Measurements from ENCODE around the gene CBFA2T2.

GRCh38 chr20:33518071-33518470, 28.2 kb downstream of the CBFA2T2 start:
- TF ChIP-seq MXI1 (IDR thresholded peaks at IDR 0.05; ENCODE audit: borderline replicate concordance, low read depth, low read length) (no peak), POLR2A (IDR thresholded peaks at IDR 0.05; ENCODE audit: low read depth, low read length) (no peak), RCOR1 (IDR thresholded peaks at IDR 0.05; ENCODE audit: insufficient replicate concordance, low read length) (no peak), RAD21 (IDR thresholded peaks at IDR 0.05; ENCODE audit: low read length) (no peak), MAFK (IDR thresholded peaks at IDR 0.05; ENCODE audit: low read depth, low read length) (no peak), CHD1 (IDR thresholded peaks at IDR 0.05; ENCODE audit: low read depth, low read length) (no peak)
- TF ChIP-seq, protein P1, sequence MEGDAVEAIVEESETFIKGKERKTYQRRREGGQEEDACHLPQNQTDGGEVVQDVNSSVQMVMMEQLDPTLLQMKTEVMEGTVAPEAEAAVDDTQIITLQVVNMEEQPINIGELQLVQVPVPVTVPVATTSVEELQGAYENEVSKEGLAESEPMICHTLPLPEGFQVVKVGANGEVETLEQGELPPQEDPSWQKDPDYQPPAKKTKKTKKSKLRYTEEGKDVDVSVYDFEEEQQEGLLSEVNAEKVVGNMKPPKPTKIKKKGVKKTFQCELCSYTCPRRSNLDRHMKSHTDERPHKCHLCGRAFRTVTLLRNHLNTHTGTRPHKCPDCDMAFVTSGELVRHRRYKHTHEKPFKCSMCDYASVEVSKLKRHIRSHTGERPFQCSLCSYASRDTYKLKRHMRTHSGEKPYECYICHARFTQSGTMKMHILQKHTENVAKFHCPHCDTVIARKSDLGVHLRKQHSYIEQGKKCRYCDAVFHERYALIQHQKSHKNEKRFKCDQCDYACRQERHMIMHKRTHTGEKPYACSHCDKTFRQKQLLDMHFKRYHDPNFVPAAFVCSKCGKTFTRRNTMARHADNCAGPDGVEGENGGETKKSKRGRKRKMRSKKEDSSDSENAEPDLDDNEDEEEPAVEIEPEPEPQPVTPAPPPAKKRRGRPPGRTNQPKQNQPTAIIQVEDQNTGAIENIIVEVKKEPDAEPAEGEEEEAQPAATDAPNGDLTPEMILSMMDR (conservative IDR thresholded peaks at IDR 0.05; ENCODE audit: low read depth, low read length): no peak
- TF ChIP-seq, protein P2, sequence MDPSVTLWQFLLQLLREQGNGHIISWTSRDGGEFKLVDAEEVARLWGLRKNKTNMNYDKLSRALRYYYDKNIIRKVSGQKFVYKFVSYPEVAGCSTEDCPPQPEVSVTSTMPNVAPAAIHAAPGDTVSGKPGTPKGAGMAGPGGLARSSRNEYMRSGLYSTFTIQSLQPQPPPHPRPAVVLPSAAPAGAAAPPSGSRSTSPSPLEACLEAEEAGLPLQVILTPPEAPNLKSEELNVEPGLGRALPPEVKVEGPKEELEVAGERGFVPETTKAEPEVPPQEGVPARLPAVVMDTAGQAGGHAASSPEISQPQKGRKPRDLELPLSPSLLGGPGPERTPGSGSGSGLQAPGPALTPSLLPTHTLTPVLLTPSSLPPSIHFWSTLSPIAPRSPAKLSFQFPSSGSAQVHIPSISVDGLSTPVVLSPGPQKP (IDR thresholded peaks at IDR 0.05; ENCODE audit: borderline replicate concordance, low read depth, low read length): no peak

All from IMR-90 (cell line).